ENCODE results near the gene LMX1B.

Gene LMX1B

GRCh38 chr9:126695186-126695585, 81.5 kb downstream of the LMX1B start:
- peaks cover 2% of the 10 kb centered on the region for H3K27me3 ChIP-seq (ENCODE audit: insufficient read depth, poor library complexity, severe bottlenecking)
- no peak for TF ChIP-seq SPI1 (IDR thresholded peaks at IDR 0.05; ENCODE audit: borderline replicate concordance, low read depth)
- TF ChIP-seq CTCF (IDR thresholded peaks at IDR 0.05; ENCODE audit: insufficient read depth, low read length): no peak
- no peak for TF ChIP-seq POLR2AphosphoS5 (IDR thresholded peaks at IDR 0.05; ENCODE audit: low read depth)
- no peak for TF ChIP-seq REST (IDR thresholded peaks at IDR 0.05; ENCODE audit: insufficient replicate concordance, low read depth)
- no peak for TF ChIP-seq GABPA (IDR thresholded peaks at IDR 0.05; ENCODE audit: low read depth)

GRCh38 chr9:126695701-126696400, 82.1 kb downstream of the LMX1B start:
- no peak overlapping the region for H3K27ac ChIP-seq (replicated peaks)

More at GRCh38 chr9:126695186-126695585, 81.5 kb downstream of the LMX1B start:
- DNase-seq (ENCODE audit: low read depth in 1 of 2, low spot score in 1 of 2): no peak
- H3K27ac ChIP-seq (replicated peaks): no peak overlapping the region
- no peak overlapping the region for H3K4me3 ChIP-seq (replicated peaks; ENCODE audit: insufficient read depth, low read length)

More at GRCh38 chr9:126695701-126696400, 82.1 kb downstream of the LMX1B start:
- TF ChIP-seq GABPA (IDR thresholded peaks at IDR 0.05; ENCODE audit: low read depth): no peak
- TF ChIP-seq CTCF (IDR thresholded peaks at IDR 0.05; ENCODE audit: insufficient read depth, low read length): no peak
- TF ChIP-seq REST (IDR thresholded peaks at IDR 0.05; ENCODE audit: insufficient replicate concordance, low read depth): no peak
- no peak for TF ChIP-seq SPI1 (IDR thresholded peaks at IDR 0.05; ENCODE audit: borderline replicate concordance, low read depth)
- DNase-seq (ENCODE audit: low read depth in 1 of 2, low spot score in 1 of 2): no peak
- Histone ChIP-seq H3K4me3 (replicated peaks; ENCODE audit: insufficient read depth, low read length) (no peak overlapping the region), H3K27me3 (ENCODE audit: insufficient read depth, poor library complexity, severe bottlenecking) (peaks cover 2% of the 10 kb centered on the region)
